ENCODE data around the gene TWNK.

TWNK gene

DNA sequence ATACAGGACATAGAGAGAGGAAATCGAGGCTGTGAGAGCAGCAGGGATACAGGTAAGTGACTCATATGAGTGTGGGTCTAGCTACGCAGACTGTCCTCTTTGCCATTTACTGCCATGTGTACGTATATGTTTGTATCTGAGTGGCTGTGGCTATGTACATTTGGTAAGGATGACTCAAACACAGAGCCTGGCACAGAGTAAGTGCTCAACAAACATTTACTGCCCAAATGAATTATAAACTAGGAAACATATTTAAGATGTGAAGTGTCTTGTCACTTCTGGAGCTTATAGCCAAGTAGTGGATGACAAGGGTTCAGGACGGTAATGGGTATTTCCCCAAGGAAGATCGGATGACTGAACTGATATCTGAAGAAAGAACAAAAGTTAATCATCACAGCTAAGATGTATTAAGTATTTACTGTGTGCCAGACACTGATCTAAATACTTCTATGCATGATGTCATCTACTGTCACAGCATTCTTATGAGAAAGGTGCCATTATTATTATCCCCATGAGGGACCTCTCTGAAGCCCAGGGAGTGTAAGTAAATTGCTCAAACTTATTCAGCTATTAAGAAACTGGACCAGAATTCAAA is 6.1 kb upstream of the TWNK start:
- TF ChIP-seq, protein P1, sequence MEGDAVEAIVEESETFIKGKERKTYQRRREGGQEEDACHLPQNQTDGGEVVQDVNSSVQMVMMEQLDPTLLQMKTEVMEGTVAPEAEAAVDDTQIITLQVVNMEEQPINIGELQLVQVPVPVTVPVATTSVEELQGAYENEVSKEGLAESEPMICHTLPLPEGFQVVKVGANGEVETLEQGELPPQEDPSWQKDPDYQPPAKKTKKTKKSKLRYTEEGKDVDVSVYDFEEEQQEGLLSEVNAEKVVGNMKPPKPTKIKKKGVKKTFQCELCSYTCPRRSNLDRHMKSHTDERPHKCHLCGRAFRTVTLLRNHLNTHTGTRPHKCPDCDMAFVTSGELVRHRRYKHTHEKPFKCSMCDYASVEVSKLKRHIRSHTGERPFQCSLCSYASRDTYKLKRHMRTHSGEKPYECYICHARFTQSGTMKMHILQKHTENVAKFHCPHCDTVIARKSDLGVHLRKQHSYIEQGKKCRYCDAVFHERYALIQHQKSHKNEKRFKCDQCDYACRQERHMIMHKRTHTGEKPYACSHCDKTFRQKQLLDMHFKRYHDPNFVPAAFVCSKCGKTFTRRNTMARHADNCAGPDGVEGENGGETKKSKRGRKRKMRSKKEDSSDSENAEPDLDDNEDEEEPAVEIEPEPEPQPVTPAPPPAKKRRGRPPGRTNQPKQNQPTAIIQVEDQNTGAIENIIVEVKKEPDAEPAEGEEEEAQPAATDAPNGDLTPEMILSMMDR (IDR thresholded peaks at IDR 0.05; ENCODE audit: borderline replicate concordance, insufficient read depth, low read depth, low read length), result no peak
- H3K4me3 ChIP-seq (ENCODE audit: low read depth, low read length), result no peak overlapping the region

- H3K4me3 ChIP-seq (ENCODE audit: low read depth, low read length), result no peak overlapping the region
- TF ChIP-seq, protein P1 (IDR thresholded peaks at IDR 0.05; ENCODE audit: borderline replicate concordance, insufficient read depth, low read depth, low read length), result no peak
Measured at GRCh38 chr10:100982916-100983830, 4.2 kb upstream of the TWNK start.

- no peak overlapping the region for H3K4me3 ChIP-seq (ENCODE audit: low read depth, low read length)
- TF ChIP-seq, protein P1 (IDR thresholded peaks at IDR 0.05; ENCODE audit: borderline replicate concordance, insufficient read depth, low read depth, low read length), result no peak
Measured at GRCh38 chr10:100983868-100984671, 3.3 kb upstream of the TWNK start.

DNA sequence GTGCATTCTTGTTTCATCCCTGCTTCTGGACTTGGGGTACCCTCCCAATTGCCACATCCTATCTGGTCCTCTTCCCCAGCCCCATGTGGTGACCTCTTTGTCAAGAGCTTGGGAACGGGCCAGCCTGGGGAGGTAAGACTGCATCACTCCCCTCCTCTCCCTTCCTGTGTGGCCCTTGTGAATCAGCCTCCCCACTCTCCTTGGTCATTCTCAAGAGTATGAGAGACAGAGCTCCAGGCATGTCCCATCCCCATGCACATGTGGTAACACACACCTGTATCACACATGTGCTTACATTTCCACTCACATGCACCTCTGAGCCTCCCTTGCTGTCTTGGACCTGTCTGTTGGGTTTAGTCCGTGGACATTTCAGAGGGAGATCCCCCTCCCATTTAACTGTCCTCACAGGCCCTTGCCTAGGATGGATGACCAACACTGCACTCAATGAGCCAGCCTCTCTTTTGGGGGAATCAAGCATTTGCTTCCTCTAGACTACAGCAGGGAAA is 2.6 kb upstream of the TWNK start:
- TF ChIP-seq, protein P1 (IDR thresholded peaks at IDR 0.05; ENCODE audit: borderline replicate concordance, insufficient read depth, low read depth, low read length), result no peak

GRCh38 chr10:100985336-100985735 is 2.0 kb upstream of the TWNK start:
- H3K4me3 ChIP-seq (ENCODE audit: low read depth, low read length), result no peak overlapping the region
- TF ChIP-seq, protein P1 (IDR thresholded peaks at IDR 0.05; ENCODE audit: borderline replicate concordance, insufficient read depth, low read depth, low read length), result no peak

More for the DNA sequence above, 2.6 kb upstream of the TWNK start:
- no peak overlapping the region for H3K4me3 ChIP-seq (ENCODE audit: low read depth, low read length)

- TF ChIP-seq, protein P1 (IDR thresholded peaks at IDR 0.05; ENCODE audit: borderline replicate concordance, insufficient read depth, low read depth, low read length), result no peak
- peak overlapping the region; percentile 96 for H3K4me3 ChIP-seq (ENCODE audit: low read depth, low read length)
Measured at GRCh38 chr10:100986623-100986951, 756 bp upstream of the TWNK start.
